ENCODE results near the gene RAX2. TPM values are rescaled to one million over a fixed set of nuclear protein-coding genes. Genes with fewer than 3 reads are reported as not detected.
"Not testable (repeated sequence)": the region's sequence is repeated elsewhere in the genome, so short reads cannot be mapped to it uniquely, and the experiment has no call there.

RAX2 gene
- total RNA-seq, 1 donor from 2014 or later: not detected

DNA sequence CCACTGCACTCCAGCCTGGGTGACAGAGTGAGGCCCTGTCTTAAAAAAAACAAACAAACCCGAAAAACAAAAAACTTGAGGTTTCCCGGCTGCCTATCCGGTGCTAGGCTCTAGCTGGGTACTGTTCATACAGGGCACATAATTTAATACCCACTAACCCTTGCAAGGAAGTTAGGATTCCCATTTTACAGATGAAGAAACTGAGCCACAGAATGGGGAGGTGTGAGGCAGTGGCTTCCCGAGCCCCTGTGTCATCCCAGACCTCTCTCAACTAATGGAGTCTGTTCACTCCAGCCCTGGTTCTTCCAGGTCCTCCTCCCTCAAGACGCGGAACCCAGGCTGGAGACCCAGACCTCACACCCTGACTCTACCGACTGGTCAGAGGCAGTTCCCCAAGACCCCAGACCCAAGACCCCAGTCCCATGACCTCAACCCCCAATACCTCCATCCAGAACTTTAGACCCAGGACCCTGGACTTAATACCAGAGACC, 11.1 kb downstream of the RAX2 start:
- no peak for DNase-seq (ENCODE audit: low read depth)
- peak overlapping the region; percentile 100 for H3K4me3 ChIP-seq (ENCODE audit: low read depth, low read length)
- TF ChIP-seq, protein P1, sequence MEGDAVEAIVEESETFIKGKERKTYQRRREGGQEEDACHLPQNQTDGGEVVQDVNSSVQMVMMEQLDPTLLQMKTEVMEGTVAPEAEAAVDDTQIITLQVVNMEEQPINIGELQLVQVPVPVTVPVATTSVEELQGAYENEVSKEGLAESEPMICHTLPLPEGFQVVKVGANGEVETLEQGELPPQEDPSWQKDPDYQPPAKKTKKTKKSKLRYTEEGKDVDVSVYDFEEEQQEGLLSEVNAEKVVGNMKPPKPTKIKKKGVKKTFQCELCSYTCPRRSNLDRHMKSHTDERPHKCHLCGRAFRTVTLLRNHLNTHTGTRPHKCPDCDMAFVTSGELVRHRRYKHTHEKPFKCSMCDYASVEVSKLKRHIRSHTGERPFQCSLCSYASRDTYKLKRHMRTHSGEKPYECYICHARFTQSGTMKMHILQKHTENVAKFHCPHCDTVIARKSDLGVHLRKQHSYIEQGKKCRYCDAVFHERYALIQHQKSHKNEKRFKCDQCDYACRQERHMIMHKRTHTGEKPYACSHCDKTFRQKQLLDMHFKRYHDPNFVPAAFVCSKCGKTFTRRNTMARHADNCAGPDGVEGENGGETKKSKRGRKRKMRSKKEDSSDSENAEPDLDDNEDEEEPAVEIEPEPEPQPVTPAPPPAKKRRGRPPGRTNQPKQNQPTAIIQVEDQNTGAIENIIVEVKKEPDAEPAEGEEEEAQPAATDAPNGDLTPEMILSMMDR (conservative IDR thresholded peaks at IDR 0.05; ENCODE audit: low read depth, low read length): no peak

DNA sequence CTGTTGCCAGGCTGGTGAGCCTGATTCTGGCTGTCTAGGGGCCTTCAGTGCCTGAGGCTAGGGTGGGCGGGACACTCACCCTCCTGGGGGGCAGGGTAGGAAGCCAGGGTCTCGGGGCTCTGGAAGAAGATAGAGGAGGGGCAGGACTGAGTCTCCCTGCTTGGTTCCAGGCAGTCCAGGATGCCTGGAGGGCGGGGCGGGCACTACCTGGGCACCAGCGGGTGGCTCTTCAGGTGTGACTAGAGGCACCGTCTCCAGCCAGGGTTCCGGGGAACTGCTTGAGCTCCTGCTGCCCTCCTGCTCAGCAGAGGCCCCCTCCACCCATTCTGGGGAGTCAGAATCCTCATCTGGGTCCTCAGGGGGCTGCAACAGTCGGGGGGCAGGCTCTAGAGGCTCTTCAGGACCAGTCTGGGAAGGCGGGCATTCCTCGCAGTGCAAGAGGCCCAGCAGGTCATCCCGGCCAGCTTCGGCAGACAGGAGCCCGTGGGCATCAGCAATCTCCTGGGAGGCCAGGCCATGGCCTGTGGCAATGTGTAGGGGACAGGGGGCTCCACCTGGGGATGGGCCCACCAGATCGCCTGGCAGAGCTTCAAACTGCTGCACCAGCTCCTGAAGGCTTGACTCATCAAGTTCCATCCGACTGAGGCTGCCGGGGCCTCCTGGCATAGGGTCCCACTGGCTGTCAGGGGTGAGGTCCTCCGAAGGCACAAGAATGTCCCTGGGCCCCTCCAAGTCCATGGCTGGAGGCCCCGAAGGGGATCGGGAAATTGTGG, 12.4 kb downstream of the RAX2 start:
- H3K4me3 ChIP-seq (ENCODE audit: low read depth, low read length): no peak overlapping the region
- TF ChIP-seq, protein P1 (conservative IDR thresholded peaks at IDR 0.05; ENCODE audit: low read depth, low read length): no peak
- DNase-seq (ENCODE audit: low read depth): no peak

DNA sequence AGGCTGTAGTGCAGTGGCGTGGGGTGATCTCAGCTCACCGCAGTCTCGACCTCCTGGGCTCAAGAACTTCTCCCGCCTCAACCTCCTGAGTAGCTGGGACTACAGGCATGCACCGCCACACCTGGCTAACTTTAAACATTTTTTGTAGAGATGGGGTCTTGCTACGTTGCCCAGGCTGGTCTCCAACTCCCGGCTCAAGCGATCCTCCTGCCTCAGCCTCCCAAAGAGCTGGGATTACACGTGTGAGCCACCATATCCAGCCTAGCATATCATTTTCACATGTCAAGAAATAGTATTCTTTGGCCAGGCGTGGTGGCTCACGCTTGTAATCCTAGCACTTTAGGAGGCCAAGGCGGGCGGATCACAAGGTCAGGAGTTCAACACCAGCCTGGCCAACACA, 13.7 kb downstream of the RAX2 start:
- not testable (repeated sequence) for DNase-seq (ENCODE audit: low read depth); H3K4me3 ChIP-seq (ENCODE audit: low read depth, low read length)

DNA sequence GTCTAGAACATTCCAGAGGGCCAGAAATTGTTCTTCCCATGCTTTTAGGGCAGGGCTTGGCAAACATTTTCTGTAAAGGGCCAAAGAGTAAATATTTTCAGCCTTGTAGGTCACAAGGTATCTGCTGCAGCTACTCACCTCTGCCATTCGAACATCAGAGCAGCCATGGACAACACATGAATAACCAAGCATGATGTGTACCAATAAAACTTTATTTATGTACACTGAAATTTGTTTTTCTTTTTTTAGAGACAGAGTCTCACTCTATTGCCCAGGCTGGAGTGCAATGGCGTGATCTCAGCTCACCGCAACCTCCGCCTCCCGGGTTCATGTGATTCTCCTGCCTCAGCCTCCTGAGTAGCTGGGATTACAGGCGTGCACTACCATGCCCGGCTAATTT, 14.3 kb downstream of the RAX2 start:
- DNase-seq (ENCODE audit: low read depth); H3K4me3 ChIP-seq (ENCODE audit: low read depth, low read length): not testable (repeated sequence)

DNA sequence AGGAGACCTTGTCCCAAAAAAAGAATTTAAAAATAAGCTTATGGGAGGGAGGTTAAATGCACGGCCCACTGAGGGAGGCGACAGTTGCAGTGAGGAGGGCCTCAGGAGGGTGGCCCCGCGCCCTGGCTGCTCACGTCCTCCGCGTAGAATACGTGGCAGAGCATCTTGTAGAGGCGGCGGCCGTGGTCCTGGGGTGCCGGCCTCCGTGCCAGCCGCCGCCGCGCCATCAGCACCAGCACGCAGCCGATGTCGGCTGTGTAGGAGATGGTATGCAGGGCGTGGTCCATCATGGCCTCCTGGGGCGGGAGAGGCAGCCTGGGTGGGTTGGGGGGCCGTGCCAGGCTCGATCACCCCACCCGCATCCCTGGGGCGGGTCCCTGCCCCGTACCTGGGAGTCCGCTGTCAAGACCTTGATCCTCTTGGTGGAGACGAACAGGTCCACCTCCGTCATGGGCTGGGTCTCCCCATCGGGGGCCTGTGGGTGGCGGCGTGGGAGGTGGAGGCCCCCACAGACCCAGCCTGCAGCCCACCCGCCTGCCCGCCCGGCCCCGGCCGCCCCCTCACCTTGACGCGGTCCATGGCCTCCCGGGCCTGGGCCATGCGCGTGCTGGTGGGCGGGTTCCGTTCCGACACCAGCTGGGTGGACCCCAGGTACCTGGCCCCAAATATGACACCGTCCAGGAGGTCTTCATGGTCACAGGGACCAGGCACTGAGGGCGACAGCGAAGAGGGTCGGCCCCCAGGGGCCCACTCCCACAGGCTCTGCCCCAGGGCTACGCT, 18.2 kb downstream of the RAX2 start:
- no peak overlapping the region for H3K4me3 ChIP-seq (ENCODE audit: low read depth, low read length)
- TF ChIP-seq, protein P1 (conservative IDR thresholded peaks at IDR 0.05; ENCODE audit: low read depth, low read length): no peak
- no peak for DNase-seq (ENCODE audit: low read depth)

DNA sequence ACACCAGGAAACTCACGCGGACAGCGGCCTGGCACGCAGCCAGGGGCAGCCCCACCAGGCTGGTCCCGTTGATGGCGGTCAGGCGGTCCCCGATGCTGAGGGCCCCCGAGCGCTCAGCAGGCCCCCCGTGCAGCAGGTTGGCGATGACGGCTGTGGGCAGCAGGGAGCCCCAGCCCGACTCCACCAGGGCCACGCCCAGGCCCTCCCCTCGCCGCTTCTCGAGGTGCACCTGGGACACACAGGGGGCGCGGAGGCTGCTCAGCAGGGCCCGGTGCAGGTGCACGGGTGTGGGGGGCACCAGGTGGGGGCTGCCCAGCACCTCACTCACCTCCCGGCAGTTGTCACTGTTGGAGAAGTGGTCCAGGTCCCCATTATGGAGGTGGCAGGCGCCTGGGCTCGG, 19.5 kb downstream of the RAX2 start:
- TF ChIP-seq, protein P1 (conservative IDR thresholded peaks at IDR 0.05; ENCODE audit: low read depth, low read length): no peak
- H3K4me3 ChIP-seq (ENCODE audit: low read depth, low read length): no peak overlapping the region
- DNase-seq (ENCODE audit: low read depth): no peak

DNA sequence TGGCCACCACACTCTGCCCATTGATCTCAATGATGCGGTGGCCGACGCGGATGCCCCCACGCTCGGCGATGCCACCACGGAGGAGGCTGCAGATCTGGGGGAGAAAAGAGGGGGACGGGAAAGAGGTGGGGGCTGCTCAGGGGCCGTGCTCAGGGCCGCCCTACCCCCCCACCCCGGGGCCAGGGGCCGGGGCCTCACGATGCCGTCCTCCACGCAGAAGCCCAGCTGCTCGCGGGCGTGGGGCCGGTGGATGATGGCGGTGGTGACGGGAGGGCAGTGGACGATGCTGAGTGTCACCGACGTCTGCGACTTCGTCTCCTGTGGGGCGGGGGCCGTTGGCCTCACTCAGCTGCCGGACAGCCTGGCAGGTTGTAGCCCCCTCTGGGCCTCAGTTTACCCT, 20.8 kb downstream of the RAX2 start:
- H3K4me3 ChIP-seq (ENCODE audit: low read depth, low read length): no peak overlapping the region
- DNase-seq (ENCODE audit: low read depth): no peak
- TF ChIP-seq, protein P1 (conservative IDR thresholded peaks at IDR 0.05; ENCODE audit: low read depth, low read length): no peak

DNA sequence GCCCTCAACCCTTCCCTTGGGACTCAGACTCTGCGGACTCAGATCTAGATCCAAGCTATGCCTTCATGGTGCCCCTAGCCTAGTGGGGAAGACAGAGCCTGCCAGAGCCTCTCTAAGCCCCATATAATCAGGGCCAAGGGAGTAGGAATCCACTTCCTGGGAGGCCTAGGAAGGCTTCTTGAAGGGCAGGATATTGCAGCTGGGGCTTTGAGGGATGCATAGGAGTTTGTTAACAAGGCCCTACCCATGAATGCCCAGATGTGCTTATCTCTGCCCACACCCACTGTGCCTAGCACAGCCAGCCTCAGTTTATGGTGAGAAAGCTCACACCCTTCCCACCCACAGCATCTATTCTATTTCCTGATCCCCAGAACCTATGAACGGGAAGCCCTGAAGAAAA, 21.8 kb downstream of the RAX2 start:
- TF ChIP-seq, protein P1 (conservative IDR thresholded peaks at IDR 0.05; ENCODE audit: low read depth, low read length): no peak
- DNase-seq (ENCODE audit: low read depth): no peak

More for the DNA sequence above, 21.8 kb downstream of the RAX2 start:
- no peak overlapping the region for H3K4me3 ChIP-seq (ENCODE audit: low read depth, low read length)

All from epithelial cell of proximal tubule (primary cell).